Upper lobe of left lung (tissue), 4 donors: Measurements from ENCODE around the gene MAPK8.
"Not testable (repeated sequence)": the region's sequence is repeated elsewhere in the genome, so short reads cannot be mapped to it uniquely, and the experiment has no call there.

Experiments
- EP300 ChIP-seq, 4 donors: sonication (generic); formaldehyde crosslinking; IDR thresholded peaks; one replicate each; pipeline ENCODE4 v1.5.1; 2017; ENCODE audit warnings: antibody characterized with exemption in 4 of 4, control low read depth in 2 of 4
- POLR2A ChIP-seq, 4 donors: fragments of 450-650 bp; IDR thresholded peaks; one replicate each; pipeline ENCODE4 v1.5.1; 2016 to 2017; ENCODE audit warnings: antibody characterized with exemption in 4 of 4, mild to moderate bottlenecking in 2 of 4
- POLR2AphosphoS5 ChIP-seq, 2 donors: sonication (generic); formaldehyde crosslinking; IDR thresholded peaks; one replicate each; pipeline ENCODE4 v1.5.1; 2017; ENCODE audit warnings: antibody characterized with exemption in 2 of 2
- TF ChIP-seq, protein P1 (sequence below), 6 experiments: fragments of 450-650 bp in 4 of 6; fragments of 200-600 bp in 2 of 6; sonication (generic) in 2 of 6; IDR thresholded peaks; one replicate each; pipeline ENCODE4 v1.5.1; 2016 to 2019; ENCODE audit warnings: antibody characterized with exemption in 6 of 6

- not testable (repeated sequence) for TF ChIP-seq POLR2AphosphoS5, EP300, POLR2A (IDR thresholded peaks at IDR 0.05)
- TF ChIP-seq, protein P1, sequence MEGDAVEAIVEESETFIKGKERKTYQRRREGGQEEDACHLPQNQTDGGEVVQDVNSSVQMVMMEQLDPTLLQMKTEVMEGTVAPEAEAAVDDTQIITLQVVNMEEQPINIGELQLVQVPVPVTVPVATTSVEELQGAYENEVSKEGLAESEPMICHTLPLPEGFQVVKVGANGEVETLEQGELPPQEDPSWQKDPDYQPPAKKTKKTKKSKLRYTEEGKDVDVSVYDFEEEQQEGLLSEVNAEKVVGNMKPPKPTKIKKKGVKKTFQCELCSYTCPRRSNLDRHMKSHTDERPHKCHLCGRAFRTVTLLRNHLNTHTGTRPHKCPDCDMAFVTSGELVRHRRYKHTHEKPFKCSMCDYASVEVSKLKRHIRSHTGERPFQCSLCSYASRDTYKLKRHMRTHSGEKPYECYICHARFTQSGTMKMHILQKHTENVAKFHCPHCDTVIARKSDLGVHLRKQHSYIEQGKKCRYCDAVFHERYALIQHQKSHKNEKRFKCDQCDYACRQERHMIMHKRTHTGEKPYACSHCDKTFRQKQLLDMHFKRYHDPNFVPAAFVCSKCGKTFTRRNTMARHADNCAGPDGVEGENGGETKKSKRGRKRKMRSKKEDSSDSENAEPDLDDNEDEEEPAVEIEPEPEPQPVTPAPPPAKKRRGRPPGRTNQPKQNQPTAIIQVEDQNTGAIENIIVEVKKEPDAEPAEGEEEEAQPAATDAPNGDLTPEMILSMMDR (IDR thresholded peaks at IDR 0.05), result not testable (repeated sequence)
Measured at GRCh38 chr10:48281697-48282096, 24.8 kb upstream of the MAPK8 start.
